ENCODE measurements around the gene GREB1.

GREB1 gene

GRCh38 chr2:11657646-11658045 lies 123.8 kb downstream of the GREB1 start:
- H3K36me3 ChIP-seq (ENCODE audit: control insufficient read depth in 1 of 2, insufficient read depth in 2 of 2, low read length in 2 of 2): no peaks in the 10 kb centered on the region
- no peaks in the 10 kb centered on the region for H3K79me2 ChIP-seq (ENCODE audit: control insufficient read depth, insufficient read depth, low read length, poor library complexity)
- H4K12ac ChIP-seq (ENCODE audit: low read depth, low read length): no peak overlapping the region
- H3K4me2 ChIP-seq (ENCODE audit: low read length): no peak overlapping the region
- H3K18ac ChIP-seq (ENCODE audit: low read length): no peak overlapping the region
- no peak overlapping the region for H2AFZ ChIP-seq (ENCODE audit: insufficient read depth, low read length, poor library complexity)
- no peaks in the 10 kb centered on the region for H3K79me1 ChIP-seq (ENCODE audit: low read length)
- no peak overlapping the region for H3K14ac ChIP-seq (ENCODE audit: low read length)
- DNase-seq: no peak
- no peak overlapping the region for H4K8ac ChIP-seq (ENCODE audit: low read depth, low read length)
- no peak overlapping the region for H2BK120ac ChIP-seq (ENCODE audit: insufficient read depth, low read length, poor library complexity)
- no peak overlapping the region for H3K4ac ChIP-seq (ENCODE audit: low read depth, low read length)
- H2BK12ac ChIP-seq (ENCODE audit: low read length): no peak overlapping the region
- no peaks in the 10 kb centered on the region for H3K27me3 ChIP-seq (ENCODE audit: insufficient read depth, low read length)
- H4K91ac ChIP-seq (ENCODE audit: low read depth, low read length): no peak overlapping the region
- H3K23ac ChIP-seq (ENCODE audit: low read length): no peak overlapping the region
- no CpG with 5 or more reads among the region's 11 CpGs for whole genome bisulfite sequencing (ENCODE audit: extremely low coverage, insufficient coverage, insufficient read length)
- H2AK5ac ChIP-seq (ENCODE audit: low read length): no peak overlapping the region
- H3K9me3 ChIP-seq (ENCODE audit: insufficient read depth, low read depth, low read length): peaks cover 6% of the 10 kb centered on the region
- H3K4me1 ChIP-seq (ENCODE audit: control insufficient read depth in 1 of 2, insufficient read depth in 2 of 2, low read length in 2 of 2): no peaks in the 10 kb centered on the region
- H2BK5ac ChIP-seq (ENCODE audit: low read depth, low read length, poor library complexity): no peak overlapping the region
- no peak overlapping the region for H3K9ac ChIP-seq (ENCODE audit: low read length)
- no peak overlapping the region for H3K27ac ChIP-seq (ENCODE audit: low read depth, low read length)
- no peak overlapping the region for H3K4me3 ChIP-seq (ENCODE audit: low read depth, low read length)

DNA sequence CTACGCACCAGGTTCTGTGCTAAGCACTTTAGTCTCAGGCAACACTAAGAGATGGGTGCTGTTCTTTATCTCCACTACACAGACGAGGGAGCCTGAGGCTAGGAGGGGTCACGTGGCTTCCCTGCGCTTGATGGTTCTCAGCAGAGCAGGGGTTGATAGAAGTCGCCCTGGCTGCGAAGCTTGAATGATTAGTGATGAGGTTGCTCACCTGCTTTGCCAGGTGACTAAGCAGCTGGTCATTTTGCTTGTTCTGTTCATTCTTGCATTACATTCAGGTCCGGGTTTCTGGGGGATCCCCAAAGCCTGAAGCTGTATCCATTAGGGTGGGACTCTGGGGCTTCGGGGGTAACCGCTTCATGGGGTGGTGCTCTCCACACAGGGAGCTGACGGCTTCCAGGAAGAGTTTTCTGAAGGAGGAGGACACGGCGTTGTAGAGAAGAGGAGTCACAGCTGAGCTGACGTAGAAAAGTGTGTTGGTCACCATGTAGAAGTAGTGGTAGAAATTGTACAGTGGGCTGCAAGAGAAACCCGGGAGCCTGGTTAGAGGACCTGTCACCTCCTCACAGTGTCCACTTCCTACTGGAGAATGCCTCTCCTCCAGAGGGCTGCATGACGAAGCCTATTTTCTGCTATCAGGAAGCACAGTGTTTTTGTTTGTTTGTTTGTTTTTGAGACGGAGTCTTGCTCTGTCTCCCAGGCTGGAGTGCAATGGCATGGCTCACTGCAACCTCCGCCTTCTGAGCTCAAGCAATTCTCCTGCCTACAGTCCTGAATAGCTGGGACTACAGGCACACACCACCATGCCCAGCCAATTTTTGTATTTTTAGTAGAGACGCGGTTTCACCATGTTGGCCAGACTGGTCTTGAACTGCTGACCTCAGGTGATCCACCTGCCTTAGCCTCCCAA lies 124.6 kb downstream of the GREB1 start:
- Histone ChIP-seq H3K4me3 (ENCODE audit: low read depth, low read length) (no peak overlapping the region), H3K27ac (ENCODE audit: low read depth, low read length) (no peak overlapping the region), H3K4ac (ENCODE audit: low read depth, low read length) (no peak overlapping the region), H4K12ac (ENCODE audit: low read depth, low read length) (no peak overlapping the region), H2AFZ (ENCODE audit: insufficient read depth, low read length, poor library complexity) (no peak overlapping the region), H3K9me3 (ENCODE audit: insufficient read depth, low read depth, low read length) (peaks cover 6% of the 10 kb centered on the region), H3K4me1 (ENCODE audit: control insufficient read depth in 1 of 2, insufficient read depth in 2 of 2, low read length in 2 of 2) (no peaks in the 10 kb centered on the region), H2AK5ac (ENCODE audit: low read length) (no peak overlapping the region), H4K8ac (ENCODE audit: low read depth, low read length) (no peak overlapping the region), H3K14ac (ENCODE audit: low read length) (no peak overlapping the region), H2BK5ac (ENCODE audit: low read depth, low read length, poor library complexity) (no peak overlapping the region), H3K18ac (ENCODE audit: low read length) (no peak overlapping the region), H3K27me3 (ENCODE audit: insufficient read depth, low read length) (no peaks in the 10 kb centered on the region), H2BK120ac (ENCODE audit: insufficient read depth, low read length, poor library complexity) (no peak overlapping the region), H3K4me2 (ENCODE audit: low read length) (no peak overlapping the region), H3K36me3 (ENCODE audit: control insufficient read depth in 1 of 2, insufficient read depth in 2 of 2, low read length in 2 of 2) (no peaks in the 10 kb centered on the region), H4K91ac (ENCODE audit: low read depth, low read length) (no peak overlapping the region), H3K9ac (ENCODE audit: low read length) (no peak overlapping the region), H3K79me2 (ENCODE audit: control insufficient read depth, insufficient read depth, low read length, poor library complexity) (no peaks in the 10 kb centered on the region), H3K23ac (ENCODE audit: low read length) (no peak overlapping the region), H2BK12ac (ENCODE audit: low read length) (no peak overlapping the region), H3K79me1 (ENCODE audit: low read length) (no peaks in the 10 kb centered on the region)
- no CpG with 5 or more reads among the region's 19 CpGs for WGBS (ENCODE audit: extremely low coverage, insufficient coverage, insufficient read length)
- DNase-seq: peak in 1 of 2 donors; percentile 4

GRCh38 chr2:11659115-11659475 lies 125.2 kb downstream of the GREB1 start:
- H3K14ac ChIP-seq (ENCODE audit: low read length): no peak overlapping the region
- no peak overlapping the region for H3K18ac ChIP-seq (ENCODE audit: low read length)
- no peak overlapping the region for H4K91ac ChIP-seq (ENCODE audit: low read depth, low read length)
- H3K36me3 ChIP-seq (ENCODE audit: control insufficient read depth in 1 of 2, insufficient read depth in 2 of 2, low read length in 2 of 2): no peaks in the 10 kb centered on the region
- no peak overlapping the region for H2BK5ac ChIP-seq (ENCODE audit: low read depth, low read length, poor library complexity)
- H3K4me3 ChIP-seq (ENCODE audit: low read depth, low read length): no peak overlapping the region
- H3K4me2 ChIP-seq (ENCODE audit: low read length): no peak overlapping the region
- H2BK120ac ChIP-seq (ENCODE audit: insufficient read depth, low read length, poor library complexity): no peak overlapping the region
- no peak overlapping the region for H4K8ac ChIP-seq (ENCODE audit: low read depth, low read length)
- WGBS (ENCODE audit: extremely low coverage, insufficient coverage, insufficient read length): no CpG with 5 or more reads among the region's 11 CpGs
- no peak overlapping the region for H3K23ac ChIP-seq (ENCODE audit: low read length)
- H4K12ac ChIP-seq (ENCODE audit: low read depth, low read length): no peak overlapping the region
- H2BK12ac ChIP-seq (ENCODE audit: low read length): no peak overlapping the region
- H3K79me1 ChIP-seq (ENCODE audit: low read length): no peaks in the 10 kb centered on the region
- H3K4me1 ChIP-seq (ENCODE audit: control insufficient read depth in 1 of 2, insufficient read depth in 2 of 2, low read length in 2 of 2): no peaks in the 10 kb centered on the region
- H3K9me3 ChIP-seq (ENCODE audit: insufficient read depth, low read depth, low read length): peaks cover 6% of the 10 kb centered on the region
- no peak overlapping the region for H2AK5ac ChIP-seq (ENCODE audit: low read length)
- no peak overlapping the region for H2AFZ ChIP-seq (ENCODE audit: insufficient read depth, low read length, poor library complexity)
- H3K9ac ChIP-seq (ENCODE audit: low read length): no peak overlapping the region
- H3K27ac ChIP-seq (ENCODE audit: low read depth, low read length): no peak overlapping the region
- DNase-seq: no peak
- H3K4ac ChIP-seq (ENCODE audit: low read depth, low read length): no peak overlapping the region
- H3K27me3 ChIP-seq (ENCODE audit: insufficient read depth, low read length): no peaks in the 10 kb centered on the region
- no peaks in the 10 kb centered on the region for H3K79me2 ChIP-seq (ENCODE audit: control insufficient read depth, insufficient read depth, low read length, poor library complexity)

DNA sequence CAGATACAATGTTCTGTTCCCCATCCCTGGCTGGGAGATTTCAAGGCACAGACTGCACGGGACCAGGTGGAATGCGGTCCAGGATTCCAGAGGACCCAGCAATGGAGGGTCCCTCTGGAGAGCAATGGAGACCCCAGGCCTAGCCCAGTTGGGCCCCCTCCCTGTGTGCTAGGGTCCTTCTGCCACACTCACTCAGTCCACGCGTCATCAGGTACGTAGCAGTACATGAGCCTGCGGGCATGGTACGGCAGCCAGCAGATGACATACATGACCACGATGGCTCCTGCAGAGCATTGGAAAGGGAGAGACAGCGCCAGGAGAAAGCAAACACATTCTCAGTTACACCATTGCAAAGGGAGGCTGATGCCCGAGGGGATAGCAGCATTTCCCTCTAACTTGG lies 126.0 kb downstream of the GREB1 start:
- Histone ChIP-seq H2BK120ac (ENCODE audit: insufficient read depth, low read length, poor library complexity) (no peak overlapping the region), H3K27ac (ENCODE audit: low read depth, low read length) (no peak overlapping the region), H2AK5ac (ENCODE audit: low read length) (no peak overlapping the region), H2BK5ac (ENCODE audit: low read depth, low read length, poor library complexity) (no peak overlapping the region), H3K18ac (ENCODE audit: low read length) (no peak overlapping the region), H3K4me2 (ENCODE audit: low read length) (no peak overlapping the region), H4K12ac (ENCODE audit: low read depth, low read length) (no peak overlapping the region), H3K79me1 (ENCODE audit: low read length) (no peaks in the 10 kb centered on the region), H3K9me3 (ENCODE audit: insufficient read depth, low read depth, low read length) (peaks cover 6% of the 10 kb centered on the region), H3K79me2 (ENCODE audit: control insufficient read depth, insufficient read depth, low read length, poor library complexity) (no peaks in the 10 kb centered on the region), H3K27me3 (ENCODE audit: insufficient read depth, low read length) (no peaks in the 10 kb centered on the region), H4K8ac (ENCODE audit: low read depth, low read length) (no peak overlapping the region), H3K36me3 (ENCODE audit: control insufficient read depth in 1 of 2, insufficient read depth in 2 of 2, low read length in 2 of 2) (no peaks in the 10 kb centered on the region), H4K91ac (ENCODE audit: low read depth, low read length) (no peak overlapping the region), H3K9ac (ENCODE audit: low read length) (no peak overlapping the region), H2AFZ (ENCODE audit: insufficient read depth, low read length, poor library complexity) (no peak overlapping the region), H2BK12ac (ENCODE audit: low read length) (no peak overlapping the region), H3K23ac (ENCODE audit: low read length) (no peak overlapping the region), H3K4me1 (ENCODE audit: control insufficient read depth in 1 of 2, insufficient read depth in 2 of 2, low read length in 2 of 2) (no peaks in the 10 kb centered on the region), H3K4me3 (ENCODE audit: low read depth, low read length) (no peak overlapping the region), H3K4ac (ENCODE audit: low read depth, low read length) (no peak overlapping the region), H3K14ac (ENCODE audit: low read length) (no peak overlapping the region)
- WGBS (ENCODE audit: extremely low coverage, insufficient coverage, insufficient read length): no CpG with 5 or more reads among the region's 10 CpGs
- no peak for DNase-seq

Data from trophoblast cell (in vitro differentiated cells and primary cell).